ENCODE results near the gene PSTPIP2.
"Not testable (repeated sequence)": the region's sequence is repeated elsewhere in the genome, so short reads cannot be mapped to it uniquely, and the experiment has no call there.

PSTPIP2 gene

DNA sequence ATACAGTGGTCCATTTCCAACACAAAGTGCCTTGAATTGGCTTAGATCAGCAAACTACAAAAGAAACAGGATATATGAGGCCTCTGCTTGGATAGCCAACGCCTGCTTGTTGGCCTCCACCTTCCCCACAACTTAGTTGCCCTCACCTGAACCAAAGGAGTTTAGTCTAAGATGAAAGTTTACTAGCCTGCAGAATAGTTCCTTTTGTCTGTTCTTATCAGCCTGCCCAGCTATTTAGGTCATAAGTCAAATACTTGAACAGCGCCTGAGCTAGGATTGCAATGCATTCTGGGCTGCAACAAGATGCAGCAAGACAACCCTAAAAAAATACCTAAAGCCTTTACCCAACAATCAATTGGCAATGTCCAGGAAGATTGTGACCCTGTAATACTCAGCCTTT lies 91.8 kb downstream of the PSTPIP2 start:
- no peak for FAIRE-seq

DNA sequence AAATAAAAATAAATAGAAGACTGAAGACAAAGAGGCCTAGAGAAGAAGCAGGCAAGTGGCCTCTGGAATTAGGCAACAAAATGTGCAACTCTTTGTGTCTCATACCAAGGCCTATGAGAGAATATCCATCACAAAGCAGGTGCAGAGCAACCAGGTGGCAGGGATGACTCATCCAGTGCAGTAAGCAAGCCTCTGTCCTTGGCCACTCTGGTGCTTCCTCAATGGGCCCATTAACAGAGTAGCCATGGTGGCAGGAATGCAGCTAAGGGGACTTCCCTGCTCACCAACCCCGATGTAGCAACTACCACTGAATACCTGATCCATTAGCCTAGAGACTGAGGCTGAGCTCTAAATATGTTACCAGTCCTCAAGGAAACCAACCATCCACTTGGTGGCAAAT lies 94.0 kb downstream of the PSTPIP2 start:
- FAIRE-seq = no peak

DNA sequence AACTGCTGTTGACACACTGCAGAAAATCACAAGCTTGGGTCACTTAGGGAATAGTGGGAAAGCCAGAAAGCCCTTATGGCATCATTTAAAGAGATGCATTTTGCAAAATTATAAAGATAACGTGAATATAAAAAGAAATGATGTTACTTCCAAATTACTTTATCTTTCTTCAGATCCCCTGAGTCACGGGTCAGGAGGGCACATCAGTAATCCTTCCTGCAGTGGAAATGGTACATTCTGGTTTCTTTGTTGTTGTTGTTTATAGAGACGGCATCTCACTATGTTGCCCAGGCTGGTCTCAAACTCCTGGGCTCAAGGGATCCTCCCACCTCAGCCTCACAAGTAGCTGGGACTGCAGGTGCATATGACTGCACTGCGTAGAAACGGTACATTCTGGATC lies 95.1 kb downstream of the PSTPIP2 start:
- FAIRE-seq = no peak

DNA sequence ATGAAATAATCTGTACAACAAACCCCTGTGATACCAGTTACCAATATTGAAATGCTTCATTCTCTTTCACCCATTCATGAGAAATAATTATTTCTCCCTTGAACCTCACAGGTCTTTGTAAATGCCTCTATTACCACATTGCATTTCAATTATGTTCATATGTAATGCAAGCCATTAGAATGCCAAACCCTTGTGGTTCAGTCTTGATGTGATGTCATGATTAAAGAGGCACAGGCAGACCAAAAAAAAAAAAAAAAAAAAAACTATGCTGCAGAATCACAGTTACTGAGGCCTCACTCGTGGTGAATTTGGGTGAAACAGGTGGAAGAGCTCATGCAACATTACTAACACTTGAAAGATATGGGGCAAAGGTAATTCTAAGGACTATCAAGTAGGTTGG lies 95.5 kb downstream of the PSTPIP2 start:
- no peak for FAIRE-seq

DNA sequence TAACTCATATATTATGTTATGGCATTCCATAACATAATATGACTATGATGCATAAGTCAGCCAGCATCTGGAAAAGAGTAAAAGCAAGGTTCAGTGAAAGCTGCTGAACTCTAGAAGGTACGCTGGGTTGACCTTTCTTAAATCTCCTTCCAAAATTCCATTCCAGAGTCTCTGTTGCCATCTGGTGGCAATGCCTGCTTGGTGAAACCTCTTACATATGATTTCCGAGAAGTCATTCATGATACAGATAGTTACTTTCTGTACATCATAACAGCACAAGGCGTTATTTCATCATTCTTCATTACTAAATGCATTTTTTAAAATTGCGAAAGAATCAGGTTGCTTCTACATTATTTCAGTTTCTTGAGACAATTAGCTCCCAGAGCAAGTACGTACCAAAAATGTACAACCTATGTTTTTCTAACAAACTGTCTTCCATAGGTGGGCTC lies 97.9 kb downstream of the PSTPIP2 start:
- peak; percentile 98 for FAIRE-seq

DNA sequence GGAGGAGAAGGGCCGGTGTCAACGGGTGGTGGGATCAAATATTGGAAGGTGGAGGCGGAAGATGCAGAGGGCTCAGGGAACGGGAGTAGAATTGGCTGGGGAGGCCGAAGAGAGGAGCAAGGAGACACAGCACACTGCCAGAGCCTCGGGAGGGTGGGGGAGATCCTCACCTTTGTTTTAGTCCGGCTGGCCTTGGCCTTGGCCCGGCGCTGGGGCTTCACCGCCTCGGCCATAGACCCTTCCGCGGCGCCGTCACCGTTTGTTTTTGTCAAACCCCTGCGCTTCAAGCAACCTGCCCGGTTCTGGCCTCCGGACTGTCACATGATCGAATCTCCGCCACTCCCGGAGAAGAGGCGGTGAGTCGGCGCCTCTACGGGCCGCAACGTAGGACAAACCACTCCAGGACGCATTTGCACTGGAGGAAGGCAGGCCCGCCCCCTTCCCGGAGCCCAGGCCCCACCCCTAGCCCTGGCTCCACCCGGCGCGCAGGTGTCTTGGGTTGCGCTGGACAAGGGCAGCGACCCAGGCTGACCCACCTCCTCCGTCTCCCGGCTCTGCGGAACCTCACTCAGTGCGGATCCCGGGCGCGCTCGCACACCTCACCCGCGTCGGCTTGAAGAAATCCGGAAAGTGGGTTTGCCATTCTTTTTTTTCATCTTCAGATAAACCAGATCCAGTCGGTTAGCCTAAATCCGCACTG lies 104.9 kb downstream of the PSTPIP2 start, which contains the start of gene EPG5:
Gene EPG5, minus strand, starts transcription at position 323 of the 700 bp plus-strand sequence. Its CDS starts 90 bp downstream, at position 233.
- peak; percentile 64 for FAIRE-seq

DNA sequence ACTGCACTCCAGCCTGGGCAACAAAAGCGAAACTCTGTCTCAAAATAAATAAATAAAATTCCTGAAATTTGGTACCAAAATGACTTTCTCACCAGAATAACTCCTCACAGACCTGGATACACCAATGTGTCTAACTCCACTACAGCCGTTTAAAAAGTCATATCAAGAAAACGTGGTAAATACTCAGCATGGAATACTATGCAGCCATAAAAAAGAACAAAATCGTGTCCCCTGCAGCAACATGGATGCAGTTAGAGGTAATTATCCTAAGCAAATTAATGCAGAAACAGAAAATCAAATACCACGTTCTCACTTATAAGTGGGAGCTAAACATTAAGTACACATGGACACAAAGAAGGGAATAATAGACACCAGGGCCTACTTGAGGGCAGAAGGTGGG lies 107.1 kb downstream of the PSTPIP2 start:
- FAIRE-seq = not testable (repeated sequence)

DNA sequence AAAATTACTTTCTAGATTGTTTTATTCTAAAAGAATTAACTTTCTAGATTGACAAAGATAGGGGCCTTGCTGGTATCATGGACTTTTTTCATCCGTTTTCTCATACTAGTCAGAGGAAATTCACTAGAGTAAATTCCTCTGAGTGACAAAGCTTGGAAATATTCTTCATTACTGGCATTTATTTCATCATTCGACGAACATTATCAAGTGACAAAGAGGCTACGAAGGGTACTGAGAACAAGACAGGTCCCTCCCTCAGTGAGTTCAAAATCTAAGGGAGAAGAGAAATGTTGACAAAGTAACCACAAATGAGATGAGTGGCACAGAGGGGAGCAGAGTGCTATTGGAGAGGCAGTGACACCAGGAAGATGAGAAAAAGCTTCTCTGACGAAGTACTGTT lies 109.2 kb downstream of the PSTPIP2 start:
- no peak for FAIRE-seq

DNA sequence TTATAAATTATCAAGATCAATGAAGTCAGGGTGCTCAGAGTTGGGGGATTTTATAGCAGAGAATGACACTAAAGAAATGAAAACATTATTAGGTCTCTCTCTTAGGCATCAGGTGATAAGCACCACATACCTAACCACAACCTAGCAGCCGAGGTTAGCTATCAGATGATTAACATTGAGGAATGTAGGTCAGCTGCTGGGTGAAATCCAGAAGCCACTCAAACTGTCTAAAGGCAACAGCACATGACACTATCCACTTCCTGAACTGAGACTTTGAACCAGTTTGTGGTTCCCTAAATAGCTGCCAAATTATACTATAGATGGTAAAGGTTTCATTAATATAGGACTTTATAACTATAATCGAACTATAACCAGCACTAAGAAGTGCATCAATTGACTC lies 109.6 kb downstream of the PSTPIP2 start:
- no peak for FAIRE-seq

DNA sequence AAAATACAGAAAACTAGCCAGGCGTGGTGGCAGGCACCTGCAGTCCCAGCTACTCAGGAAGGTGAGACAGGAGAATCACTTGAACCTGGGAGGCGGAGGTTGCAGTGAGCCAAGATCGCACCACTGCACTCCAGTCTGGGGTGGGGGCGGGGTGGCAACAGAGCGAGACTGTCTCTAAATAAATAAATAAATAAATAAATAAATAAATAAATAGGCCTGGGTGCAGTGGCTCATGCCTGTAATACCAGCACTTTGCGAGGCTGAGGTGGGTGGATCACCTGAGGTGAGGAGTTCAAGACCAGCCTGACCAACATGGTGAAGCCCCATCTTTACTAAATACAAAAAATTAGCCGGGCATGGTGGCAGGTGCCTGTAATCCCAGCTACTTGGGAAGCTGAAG lies 112.6 kb downstream of the PSTPIP2 start:
- not testable (repeated sequence) for FAIRE-seq

DNA sequence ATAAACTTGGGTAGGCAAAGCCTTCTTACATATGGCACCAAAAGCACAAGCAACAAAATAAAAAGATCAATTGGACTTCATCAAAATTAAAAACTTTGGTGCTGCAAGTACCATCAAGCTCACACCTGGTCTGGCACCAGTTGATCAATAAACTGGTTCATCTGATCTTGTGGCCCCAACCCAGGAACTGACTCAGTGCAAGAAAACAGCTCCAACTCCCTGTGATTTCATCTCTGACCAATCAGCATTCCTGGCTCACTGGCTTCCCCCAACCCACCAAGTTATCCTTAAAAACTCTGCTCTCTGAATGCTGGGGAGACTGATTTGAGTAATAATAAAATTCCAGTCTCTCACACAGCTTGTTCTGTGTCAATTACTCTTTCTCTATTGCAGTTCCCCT lies 113.3 kb downstream of the PSTPIP2 start:
- FAIRE-seq = no peak

DNA sequence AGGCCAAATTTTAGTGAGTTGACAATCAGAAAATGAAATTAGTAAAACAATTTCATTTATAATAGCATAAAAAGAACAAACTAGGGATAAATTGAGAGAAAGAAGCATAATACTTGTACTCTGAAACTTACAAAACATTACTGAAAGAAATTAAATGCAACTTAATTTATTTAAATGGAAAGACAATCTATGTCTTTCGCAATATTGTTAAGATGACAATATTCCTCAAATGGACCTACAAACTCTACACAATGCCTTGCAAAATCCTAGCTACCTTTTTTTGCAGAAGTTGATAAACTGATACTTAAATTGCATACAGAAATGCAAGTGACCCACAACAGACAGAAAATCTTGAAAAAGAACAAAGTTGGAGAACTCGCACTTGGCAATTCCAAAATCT lies 114.0 kb downstream of the PSTPIP2 start:
- no peak for FAIRE-seq

DNA sequence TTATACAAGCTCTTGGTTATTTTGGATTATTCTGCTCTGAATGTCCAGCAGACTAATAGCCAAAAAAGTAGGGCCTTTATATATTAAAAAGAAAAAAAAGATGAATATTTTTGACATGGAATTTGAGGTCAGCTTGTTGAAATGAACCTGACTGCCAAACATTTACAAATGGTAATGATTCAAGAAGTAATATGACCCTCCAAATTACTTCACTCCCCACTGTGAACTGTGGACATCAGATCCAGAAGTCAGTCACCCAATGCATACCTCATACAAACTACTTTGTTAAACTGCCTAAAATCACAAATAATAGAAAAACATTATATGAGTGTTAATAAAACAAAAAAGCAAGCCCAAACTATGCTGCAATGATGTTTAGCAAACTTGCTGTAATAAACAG lies 115.0 kb downstream of the PSTPIP2 start:
- no peak for FAIRE-seq

DNA sequence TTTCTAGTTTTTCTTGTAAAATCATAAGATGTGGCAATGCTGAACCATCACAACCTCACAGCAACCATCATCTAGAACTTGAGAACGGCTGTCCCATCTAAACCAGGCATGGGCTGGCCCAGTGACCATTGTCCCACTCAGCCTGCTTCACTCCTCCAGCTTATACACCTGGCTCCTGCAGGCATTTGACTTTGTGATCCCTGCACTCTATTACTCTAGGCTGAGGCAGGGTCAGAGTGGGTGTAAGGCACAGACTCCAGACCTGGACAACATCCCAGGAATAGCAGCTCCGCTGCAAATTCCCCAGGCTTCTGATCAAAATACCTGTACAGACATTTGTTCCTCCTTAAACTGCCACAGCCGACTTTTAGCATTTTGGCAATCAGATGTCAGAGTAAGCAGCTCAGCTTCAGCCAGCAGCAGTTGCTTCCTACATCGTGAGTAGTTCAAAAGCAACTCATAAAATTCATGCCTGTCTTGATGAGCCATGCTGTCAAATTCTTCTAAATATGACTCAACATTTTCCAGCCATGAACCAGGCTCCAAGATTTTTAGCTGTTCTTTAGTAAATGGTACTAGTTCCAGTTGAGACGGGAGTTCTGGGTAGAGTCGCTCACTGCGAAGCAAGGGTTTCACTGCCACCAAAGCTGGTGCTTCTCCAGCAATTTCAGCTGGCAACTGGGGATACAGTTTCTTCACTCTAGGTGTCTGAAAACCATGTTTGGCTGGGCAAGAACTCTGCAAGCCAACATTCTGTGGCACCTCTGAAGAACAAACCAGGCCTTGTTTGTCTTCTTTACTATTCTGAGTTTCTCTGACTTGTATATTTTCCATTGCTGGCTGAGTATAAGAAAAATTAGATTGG lies 117.8 kb downstream of the PSTPIP2 start:
- FAIRE-seq = no peak

DNA sequence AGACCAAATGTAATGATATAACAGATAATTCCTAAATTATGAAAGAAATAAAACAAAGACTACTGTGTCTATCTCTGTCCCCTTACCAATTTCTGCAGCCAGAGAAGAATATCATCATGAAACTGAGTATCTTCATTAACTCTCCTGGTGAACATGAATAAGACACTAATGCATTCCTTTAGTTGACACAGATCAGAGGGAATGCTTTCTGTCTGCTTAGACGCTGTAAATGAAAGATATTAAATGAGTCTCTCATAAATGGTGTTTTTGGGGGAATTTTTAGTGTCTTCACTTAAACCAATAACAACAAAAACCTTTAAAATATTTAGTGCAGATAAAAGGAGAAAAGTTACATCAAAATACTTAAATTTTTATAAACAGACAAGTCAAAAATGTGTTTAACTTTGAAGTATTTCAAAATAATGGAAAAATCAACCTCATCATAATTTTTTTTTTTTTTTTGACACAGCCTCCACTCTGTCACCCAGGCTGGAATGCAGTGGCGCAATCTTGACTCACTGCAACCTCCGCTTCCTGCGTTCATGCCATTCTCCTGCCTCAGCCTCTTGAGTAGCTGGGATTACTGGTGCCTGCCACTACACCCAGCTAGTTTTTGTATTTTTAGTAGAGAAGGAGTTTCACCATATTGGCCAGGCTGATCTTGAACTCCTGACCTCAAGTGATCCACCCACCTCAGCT lies 120.9 kb downstream of the PSTPIP2 start:
- peak; percentile 83 for FAIRE-seq

DNA sequence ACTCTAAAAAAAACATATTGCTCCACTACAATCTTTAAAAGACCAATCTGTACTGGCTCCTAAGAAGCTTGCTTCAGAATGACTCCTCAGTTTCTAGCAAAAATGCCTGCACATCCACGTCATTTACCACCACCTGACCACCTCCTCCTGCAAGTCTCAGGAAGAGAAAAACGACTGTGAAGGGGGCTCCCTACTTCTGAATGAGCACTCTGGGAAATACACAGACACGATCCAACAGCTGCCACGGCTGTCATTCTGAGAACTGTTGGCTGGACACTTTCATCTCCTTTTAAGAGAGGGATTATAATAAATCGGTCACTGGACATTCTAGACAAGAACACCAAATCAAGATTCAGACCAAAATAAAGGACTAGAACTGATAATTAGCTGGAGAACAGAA lies 126.4 kb downstream of the PSTPIP2 start:
- no peak for FAIRE-seq

DNA sequence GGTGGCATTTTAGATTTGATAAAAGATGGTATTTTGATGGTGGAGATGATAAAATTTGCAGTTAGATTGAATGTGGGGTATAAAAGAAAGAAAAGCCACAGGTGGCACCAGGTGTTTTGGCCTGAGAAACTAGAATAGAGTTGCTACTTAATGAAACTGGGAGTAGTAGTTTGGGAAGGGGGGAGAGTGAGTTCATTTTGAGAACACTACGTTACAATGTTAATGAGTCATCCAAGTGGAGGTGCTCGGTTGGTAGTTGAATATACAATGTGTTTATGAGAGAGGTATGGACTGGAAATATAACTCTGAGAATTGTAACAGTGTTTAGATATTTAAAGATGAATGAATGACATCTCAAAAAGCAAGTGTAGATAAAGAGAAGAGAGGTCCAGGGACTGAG lies 131.3 kb downstream of the PSTPIP2 start:
- FAIRE-seq = no peak

DNA sequence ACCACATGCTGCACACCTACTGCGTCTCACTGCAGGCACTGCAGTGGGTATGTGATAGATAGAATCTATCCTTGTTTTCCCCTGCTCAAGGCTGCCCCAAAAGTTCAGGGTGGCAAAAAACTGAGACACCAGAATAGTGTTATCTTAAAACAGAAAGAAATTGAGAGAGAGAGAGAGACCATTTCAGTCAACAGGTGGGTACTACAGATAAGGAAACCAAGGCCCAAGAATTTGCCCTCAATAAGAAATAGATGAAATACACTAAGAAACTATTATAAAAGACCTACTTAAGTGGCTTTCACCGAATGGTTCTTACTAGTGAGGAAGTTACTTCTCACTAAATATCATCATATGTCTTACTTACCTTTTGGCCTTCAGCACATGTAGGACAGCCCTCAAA lies 132.8 kb downstream of the PSTPIP2 start:
- FAIRE-seq = no peak

DNA sequence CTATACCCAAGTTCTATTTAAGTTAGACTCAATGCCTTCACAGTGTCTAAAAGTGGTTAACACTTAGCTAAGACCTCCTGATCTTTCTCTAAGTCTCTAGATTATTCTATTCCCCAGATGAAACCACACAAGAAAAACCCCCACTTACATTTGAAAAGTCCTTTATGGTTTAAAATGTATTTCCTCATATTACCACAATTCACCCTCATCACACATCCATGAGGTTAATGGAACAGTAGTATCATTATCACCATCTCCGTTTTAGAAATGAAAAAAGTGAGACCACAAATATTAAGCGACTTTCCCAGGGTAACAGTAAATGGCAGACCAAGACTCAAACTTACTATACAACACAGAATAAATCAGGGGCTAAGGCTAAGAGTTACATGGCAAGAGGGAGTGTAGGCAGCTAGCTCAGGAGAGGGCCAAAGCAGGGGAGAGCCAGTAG lies 133.5 kb downstream of the PSTPIP2 start:
- FAIRE-seq = no peak

DNA sequence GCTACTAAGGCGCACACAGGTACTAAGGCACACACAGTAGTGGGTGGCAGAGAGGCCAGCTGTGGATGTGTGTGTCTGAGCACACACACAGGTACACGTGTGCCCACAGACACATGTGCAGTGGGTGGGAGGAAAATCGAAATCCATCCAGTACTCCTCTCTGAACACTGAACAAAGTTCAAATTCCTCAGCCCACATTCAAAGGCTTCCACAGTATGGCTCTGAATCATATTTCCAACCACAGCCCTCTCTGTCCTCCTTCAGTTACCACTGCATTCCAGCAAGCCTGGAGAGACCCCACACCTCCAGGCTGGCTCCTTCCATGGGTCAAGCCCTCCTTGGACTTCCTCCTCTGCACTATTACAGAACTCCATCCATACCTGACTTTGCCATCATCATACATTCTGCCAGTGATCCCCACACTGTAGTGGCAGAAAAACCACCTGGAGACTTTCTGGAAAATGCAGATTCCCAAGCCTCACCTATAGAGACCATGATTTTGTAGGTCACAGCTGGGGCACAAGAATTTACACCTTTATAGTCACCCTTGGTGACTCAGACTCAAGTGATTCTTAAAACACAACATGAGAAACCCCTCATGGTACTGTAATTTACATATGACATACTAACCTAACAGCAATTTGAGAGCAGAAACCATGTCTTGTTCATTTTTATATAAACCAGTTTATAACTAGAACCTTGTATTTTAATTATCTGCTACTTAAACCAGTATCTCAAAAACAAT lies 136.3 kb downstream of the PSTPIP2 start:
- no peak for FAIRE-seq
